KBM-7 (cell line): Measurements from ENCODE around the gene ERG.

Experiments
- DNase-seq: peaks from one replicate; pipeline ENCODE4 v3.0.0-alpha.2; 2015
- in situ Hi-C: fragments of 300-500 bp; cut with MboI; formaldehyde crosslinking; loops from 2 replicates; pipeline ENCODE4 v1.14.3; 2020; ENCODE audit warnings: low sequenced_read_pairs, low pct_unique_long_range_greater_than_20kb, mixed read lengths

ERG gene

DNA sequence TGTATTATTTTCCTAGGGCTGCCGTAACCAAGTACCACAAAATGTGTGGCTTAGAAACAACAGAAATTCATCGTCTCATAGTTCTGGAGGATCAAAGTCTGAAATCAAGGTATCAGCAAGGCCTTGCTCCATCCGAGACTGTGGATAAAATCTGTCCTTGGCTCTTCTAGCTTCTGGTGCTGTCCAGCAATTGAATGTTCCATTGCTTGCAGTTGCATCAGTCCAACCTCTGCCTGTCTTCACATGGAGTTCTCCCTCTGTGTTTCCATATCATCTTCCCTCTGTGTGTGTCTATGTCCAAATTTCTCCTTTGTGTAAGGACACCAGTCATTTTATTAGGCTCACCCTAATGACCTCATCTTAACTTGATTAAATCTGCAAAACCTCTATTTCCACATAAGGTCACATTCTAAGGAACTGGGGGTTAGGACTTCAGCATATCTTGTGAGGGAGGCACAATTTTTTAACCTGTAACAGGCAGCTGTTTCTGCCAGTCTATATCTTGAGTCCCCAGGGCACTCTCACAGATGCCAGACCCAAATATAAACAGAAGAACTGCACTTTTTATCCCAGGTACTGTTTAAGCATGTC lies 84.2 kb downstream of the ERG start:
- no peak for DNase-seq
- in situ Hi-C loops, result no loop called here

DNA sequence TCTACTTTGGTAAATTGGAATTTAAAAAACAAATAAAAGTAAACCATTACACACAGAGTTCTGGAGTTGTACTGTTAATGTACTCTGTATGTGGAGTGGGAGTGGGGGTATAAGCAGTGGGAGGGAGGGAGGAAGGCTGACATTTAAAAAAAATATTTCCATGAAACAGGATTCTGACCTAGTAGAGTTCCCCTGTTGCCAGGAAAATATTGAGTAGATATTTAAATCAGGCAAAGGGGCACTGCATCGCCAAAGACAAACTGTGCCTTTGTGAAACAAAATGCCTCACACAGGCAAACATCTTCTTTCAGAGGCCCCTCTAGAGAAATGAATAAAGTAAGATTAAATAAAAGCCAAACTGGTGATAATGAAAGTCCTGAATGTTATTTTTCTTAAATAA lies 87.8 kb downstream of the ERG start:
- DNase-seq, result no peak
- in situ Hi-C loops, result no loop called here

DNA sequence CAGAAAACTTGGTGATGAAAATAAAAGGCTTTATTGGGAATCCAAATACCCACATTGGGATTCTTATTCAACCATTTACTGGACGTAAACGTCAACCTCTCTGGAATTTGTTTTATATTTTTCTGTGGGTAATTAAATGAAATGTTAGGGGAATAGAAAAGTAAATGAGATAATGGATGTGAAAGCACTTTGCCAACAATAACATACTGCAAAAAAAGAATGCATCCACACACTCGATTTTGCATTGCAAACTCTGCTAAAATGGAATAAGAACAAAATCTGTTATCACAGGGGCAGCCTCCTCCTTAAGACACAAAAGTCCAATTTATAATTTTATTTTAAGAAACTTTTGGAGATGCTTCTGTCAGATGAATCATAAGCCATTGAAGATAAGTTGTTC lies 88.4 kb downstream of the ERG start:
- in situ Hi-C loops, result no loop called here
- DNase-seq, result no peak

DNA sequence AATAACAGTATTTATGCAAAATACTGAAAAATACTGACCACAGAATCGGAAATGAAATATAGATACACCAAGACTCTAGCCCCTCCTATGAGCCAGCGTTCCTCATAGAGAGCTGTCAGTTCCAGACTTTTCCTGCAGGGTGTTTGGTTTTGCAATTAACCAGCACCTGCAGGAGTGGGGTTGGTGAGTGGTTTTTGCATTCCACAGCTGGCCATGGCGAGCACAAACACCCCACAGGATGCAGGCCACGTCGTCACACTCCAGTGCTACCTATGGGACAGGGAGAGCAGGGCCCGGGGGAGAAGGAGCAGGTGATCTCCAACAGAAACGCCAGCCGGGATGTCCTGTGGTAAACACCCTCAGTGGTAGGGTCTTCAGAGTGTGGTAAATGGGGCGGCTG lies 94.1 kb downstream of the ERG start:
- no peak for DNase-seq
- in situ Hi-C loops, result no loop called here

DNA sequence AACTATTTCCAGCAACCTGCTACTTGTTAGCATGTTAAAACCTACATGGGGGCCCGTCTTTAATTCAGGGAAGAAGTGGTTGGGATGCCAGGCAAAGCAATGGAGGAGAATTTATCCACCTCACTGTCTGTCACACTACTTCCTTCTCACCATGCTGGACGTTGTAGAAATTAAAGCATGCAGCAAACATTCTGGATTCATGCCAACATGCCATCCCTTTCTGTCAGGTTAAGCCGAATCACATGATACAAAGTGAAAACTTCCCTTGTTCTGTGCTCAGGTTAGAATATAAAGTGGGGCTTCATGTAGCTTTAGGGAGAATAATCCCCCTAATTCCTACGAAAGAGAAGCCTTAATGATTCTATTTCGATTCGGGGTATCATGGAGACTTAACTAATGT lies 95.5 kb downstream of the ERG start:
- in situ Hi-C loops, result no loop called here

DNA sequence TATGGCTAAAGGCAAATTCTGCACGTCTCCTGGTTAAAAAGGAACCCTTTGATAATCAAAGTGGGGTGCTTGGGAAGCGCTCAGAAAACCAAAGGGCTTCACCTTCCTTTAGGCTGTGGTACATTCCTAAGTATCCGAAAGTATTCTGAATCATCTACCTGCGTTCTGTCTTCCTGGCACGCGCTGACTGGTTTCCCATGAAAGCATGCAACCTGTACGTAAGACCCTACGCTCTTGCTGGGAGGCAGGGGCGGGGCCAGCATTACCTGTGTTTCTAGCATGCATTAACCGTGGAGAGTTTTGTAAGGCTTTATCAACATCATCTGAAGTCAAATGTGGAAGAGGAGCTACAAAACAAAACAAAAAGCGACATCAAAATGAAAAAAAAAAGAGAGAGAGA lies 96.0 kb downstream of the ERG start:
- in situ Hi-C loops, result no loop called here
- no peak for DNase-seq

More for the DNA sequence above, 95.5 kb downstream of the ERG start:
- DNase-seq, result no peak

DNA sequence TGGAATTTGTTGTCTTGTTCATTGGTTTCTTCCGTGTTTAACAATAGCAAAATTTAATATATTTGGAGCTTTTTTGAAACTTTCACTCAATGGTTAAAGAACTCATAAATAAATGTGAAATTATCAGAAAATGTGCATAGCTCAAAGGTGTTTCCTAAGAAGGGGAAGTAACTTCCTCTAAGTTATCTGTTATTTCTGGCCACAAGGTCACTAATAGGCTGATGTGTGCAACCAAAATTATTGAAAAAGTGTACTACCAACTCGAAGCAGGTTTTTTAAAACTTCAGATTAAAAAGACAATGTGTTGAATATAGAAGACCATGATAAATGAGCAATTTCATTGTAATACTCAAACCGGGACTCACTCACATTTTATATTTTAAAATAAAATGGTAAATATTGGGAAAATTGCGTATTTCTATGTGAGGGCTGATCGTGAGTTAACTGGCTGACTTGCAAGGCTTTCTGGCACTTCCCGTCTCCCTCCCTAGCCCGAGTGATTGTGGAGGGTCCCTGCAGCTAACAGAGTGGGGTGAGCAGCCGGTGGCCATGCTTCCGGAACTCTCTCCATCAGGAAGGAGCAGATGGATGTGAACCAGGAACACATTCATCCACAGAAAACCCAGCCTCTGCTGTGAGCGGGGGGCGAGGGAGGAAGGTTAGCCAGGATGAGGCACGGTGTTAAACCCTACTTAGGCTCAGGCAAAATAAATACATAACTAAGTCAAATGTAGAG lies 96.9 kb downstream of the ERG start:
- no peak for DNase-seq
- in situ Hi-C loops, result no loop called here

DNA sequence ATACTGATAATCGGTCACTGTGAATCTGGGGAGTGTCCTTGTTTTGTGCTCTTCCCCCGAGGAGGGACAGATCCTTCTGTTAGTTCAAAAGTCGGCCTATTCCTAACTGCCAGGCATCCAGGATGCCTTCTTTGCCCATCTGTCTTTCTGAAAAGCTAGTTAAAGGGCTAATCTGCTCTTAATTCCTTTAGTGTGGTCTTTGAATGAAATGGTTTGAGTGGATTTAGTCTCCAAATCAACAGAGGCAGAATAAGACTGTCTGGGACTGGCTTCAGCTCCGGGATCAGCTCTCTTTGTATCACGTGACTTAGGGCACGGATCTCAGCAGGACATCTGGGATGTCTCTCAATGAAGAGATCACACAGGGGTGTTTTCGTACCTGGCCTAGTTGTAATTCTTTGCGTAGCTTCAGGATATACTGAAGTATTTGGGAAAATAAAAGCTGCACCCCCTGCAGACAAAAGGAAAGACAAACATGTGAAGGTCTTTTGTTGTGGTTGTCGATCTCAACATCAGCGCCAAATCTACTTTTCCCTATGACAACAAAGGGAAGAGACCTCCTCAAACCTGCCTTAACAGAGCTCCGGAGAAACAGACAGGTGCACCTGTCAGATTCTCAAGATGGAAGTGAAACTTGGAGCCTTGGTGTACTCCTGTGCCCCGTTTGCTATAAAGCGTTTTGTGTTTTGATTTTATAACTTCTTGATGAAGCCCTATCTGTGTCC lies 97.9 kb downstream of the ERG start:
- no peak for DNase-seq
- in situ Hi-C loops, result no loop called here

DNA sequence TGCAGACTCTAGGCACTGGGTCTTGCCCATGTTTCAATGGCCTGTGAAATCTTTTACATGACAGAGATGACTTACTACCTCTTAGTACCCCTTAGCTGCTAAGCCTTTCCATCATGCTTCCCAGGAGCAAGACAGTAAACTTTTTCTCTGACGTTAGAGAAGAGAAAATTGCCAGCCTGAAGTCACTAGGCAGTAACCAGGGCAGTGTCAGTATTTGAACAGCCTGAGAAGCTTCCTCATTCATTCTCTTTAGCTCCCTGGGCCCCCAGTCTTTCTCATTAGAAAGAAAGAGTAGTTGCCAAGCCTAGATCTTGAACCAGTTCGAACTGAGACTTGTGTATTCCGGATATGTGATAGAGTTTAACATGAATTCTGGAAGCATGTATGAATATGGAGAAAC lies 99.2 kb downstream of the ERG start:
- DNase-seq, result no peak
- in situ Hi-C loops, result no loop called here

DNA sequence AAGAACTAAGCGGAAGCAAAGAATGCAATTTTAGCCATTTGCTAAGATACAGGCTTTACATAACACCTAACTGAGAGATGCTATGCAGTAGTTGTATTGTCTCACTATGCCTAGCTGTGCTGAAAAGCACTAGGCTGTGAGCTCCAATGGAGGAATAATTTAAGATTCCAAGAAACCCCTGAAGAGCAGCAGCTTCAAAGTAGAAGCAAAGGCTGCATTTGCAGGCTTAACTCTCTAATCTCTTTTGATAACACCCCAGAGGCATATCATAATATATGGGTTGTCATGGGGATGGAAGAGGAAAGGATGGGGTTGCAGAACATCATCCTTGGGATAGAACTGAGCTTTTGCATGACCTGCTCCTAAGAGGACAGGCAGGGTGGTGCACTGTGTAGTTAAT lies 102.0 kb downstream of the ERG start:
- in situ Hi-C loops, result no loop called here
- DNase-seq, result no peak

DNA sequence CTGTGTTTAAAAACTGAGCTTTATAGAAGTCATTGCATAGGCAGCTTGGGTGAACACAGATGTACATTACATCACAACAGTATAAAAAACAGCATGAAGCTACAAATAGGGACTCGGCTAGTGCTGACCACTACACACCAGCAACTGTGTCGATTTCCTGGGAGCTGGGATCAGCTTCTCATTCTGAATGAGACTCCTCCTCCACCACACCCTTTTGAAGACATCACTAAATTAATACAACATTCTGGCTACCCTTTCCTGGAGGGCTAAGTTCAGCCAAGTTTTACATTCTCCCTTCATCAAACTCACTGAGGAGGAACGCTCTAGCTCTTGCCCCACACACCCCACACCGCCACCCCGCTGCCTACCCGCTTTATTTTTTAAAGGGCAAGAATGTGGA lies 102.7 kb downstream of the ERG start:
- in situ Hi-C loops, result no loop called here
- no peak for DNase-seq

DNA sequence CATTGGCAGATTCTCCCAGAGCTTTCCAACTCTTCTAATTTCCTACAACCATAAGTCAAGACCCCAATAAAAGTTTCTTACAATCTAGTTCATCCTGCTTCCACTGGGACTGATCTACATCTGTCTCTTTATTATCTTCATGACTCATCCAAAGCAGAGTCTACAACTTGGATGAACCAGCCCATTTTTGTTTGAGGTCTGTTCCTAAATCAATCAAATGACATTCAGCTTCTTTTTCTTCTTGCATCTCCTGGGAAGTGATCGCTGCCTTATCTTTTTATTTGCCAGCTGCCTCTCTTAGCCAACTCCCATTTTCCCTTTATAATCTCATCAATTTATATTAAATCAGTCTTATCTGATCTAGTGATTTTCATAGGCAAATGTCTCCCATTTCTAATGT lies 105.6 kb downstream of the ERG start:
- in situ Hi-C loops, result no loop called here
- no peak for DNase-seq

DNA sequence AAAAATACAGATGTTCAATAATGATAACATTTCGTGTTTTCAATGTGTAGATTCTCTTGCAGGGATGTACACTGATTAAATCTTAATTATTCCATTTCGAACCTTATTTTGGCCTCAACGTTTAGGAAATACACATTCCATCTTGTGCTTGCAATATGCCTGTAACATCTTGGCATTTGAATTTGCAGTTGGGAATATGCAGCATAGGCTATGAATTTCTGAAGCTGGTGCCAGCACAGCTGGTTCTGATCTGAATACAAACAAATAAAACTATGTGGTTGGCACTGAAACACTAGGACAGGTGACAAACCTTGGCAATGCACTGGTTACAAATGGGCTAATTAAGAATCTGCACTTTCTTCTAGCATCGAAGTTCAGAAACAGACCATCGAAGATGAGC lies 108.4 kb downstream of the ERG start:
- in situ Hi-C loops, result no loop called here
- DNase-seq, result no peak

DNA sequence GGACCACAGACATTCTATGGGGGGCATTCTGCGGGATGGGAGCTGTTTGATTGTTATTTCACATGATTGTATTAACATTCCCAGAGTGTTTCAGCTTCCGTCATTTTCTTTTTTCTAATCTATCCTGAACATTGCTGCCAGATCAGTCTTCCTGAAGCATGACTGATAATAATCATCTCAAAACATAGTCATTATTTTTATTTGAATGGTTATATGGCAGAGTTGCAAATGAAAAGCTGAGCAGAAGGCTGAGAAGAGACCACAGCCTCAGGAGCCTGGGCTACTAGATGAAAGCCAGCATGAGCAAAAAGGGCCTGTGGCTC lies 109.0 kb downstream of the ERG start:
- no peak for DNase-seq
- in situ Hi-C loops, result no loop called here

DNA sequence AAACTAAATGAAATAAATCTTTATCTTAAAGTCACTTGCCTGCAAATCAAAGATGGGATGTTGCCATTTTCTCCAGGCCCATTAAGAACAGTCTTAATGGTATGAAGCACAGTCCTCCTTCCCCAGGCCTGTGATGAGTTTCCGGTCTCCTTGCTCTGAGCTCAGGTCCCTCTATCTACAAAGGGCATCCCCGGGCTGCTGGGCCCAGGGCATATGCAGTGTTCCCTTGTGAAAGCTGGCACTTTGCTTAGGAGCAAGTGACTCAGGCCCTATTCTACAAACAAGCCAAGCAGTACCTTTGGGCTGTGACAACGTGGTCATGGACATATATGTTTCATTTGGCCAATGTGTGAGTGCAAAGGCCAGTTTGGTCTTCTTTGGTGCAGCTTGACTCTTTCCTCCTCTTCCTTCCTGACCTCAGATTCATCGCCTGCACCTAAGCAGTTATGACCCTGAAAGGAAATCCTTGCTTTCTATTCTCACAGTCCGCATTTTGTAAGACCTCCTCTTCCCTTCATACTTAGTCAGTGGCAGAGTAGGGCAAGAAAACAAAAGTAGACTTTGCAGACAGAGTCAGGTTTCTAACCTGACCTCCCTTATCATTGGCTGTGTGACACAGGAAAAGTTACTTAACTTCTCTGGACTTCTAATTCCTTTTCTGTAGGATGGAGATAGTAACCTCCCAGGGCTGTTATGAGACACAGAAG lies 109.5 kb downstream of the ERG start:
- DNase-seq, result no peak
- in situ Hi-C loops, result no loop called here

DNA sequence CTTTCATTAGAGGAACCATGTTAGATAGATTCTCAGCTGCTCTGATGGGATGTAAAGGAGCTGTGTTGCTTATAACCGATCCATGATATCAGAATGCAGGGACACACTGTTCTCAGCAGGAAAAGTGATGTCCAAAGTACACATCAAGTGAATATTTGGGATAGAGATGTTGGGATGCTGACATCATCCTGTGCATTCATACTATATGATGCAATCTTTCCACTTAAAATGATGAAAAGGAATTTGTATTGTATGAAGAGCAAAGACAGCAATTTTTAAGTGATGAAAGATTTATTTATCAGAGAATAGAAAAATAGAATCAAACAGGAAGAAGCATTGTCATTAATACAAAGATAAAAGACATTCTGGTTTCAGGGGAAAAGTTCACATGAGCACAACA lies 110.1 kb downstream of the ERG start:
- in situ Hi-C loops, result no loop called here
- no peak for DNase-seq

DNA sequence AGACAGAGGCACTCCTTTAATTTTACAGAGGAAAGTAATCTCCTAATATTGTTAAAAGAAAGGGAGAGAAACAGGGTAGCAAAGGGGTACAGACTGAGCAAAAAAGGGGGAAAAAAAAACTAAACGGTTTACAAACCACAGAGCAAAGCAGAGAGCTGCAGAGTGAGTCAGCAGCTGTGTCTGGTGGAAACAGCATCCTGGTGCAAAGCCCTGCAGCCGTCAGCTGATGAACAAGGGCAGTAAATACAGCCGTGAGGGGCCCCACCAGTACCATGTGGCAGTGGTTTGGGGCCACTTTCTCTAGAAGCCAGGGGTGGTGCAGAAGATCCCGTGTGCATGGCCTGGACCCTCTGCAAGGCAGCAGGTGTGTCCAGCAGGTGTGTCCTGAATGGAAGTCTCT lies 111.3 kb downstream of the ERG start:
- peak; percentile 71 for DNase-seq
- in situ Hi-C loops, result no loop called here

DNA sequence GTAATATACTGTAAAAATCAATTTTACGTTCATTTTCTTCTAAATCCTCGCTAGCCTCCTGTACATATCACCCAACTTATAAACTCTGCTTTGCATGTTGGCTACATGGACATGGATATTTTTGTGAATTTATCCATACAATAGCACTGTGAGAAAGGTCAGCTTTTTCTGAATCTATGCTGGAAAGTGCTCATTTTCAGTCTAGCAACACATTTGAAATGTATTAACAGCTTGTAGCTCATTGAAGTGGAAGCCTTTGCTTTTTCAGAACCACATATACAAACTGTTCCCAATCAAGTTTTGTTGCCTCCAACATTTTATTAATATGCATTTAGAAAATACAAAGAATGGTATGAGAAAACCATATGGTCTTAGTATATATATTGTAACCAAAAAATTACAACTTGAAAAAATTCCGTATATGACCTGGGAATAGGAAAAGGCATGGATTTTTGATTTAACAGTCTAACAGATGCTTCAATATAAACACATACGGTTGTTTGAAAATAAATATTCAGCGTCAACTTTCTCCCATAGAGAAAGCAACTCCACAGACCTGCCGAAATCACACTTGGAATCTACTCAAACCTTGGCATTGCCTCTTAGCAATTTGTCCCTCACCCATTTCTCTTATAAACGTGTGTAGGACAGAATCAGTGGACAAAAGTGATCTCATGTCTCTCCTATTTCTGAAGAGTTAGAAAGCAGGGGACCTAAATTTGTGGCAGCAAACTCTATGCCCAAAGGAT lies 112.7 kb downstream of the ERG start:
- in situ Hi-C loops, result no loop called here
- no peak for DNase-seq

DNA sequence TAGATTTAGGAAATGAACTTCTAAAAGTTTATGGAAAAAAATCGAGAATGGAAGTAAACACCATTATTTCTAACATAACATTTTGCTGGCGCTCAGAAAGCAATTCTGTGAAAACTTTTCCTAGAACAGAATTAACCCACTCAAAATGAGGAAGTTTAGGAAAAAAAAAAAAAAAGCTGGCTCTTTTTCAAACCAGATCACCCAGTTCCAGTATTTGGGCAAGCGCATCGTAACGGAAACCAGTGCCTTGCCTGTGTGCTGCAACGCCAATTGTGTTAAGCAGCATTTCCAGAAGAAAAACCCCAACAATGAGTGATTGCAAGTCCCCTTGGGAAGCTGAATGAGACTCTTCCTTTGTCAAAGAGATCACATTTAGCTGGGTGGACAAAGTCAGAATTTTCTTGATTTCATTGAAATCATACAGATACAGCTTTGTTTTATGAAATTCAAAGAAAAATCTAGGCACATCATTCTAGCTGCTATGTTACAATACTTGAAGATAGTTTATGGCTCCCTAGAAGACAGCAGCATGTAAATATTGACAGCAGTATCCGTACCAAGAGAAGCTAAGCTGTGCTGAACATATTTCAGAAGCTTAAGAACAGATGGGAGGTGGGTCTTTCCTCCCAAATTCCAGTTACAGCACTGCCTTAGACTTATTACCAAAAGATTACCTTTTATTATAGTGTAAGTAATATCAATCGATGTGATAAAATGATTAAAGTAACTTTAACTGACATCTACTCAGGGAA lies 113.4 kb downstream of the ERG start:
- in situ Hi-C loops, result no loop called here
- peak; percentile 90 for DNase-seq
